Activated T-cell treated with anti-CD3 and anti-CD28 coated beads, Interleukin-2, amount 50 U/mL, for 1 hour (primary cell): ENCODE measurements around the gene SNED1.

Experiments
- DNase-seq: peaks from one replicate; pipeline ENCODE4 v3.0.0-alpha.2; 2020

The SNED1 gene

GRCh38 chr2:241030883-241031282, 32.5 kb downstream of the SNED1 start:
- no peak for DNase-seq

GRCh38 chr2:241031436-241032165, 33.2 kb downstream of the SNED1 start:
- no peak for DNase-seq

- no peak for DNase-seq
Measured at GRCh38 chr2:241033336-241033987, 35.0 kb downstream of the SNED1 start.

- DNase-seq = no peak
Measured at GRCh38 chr2:241033994-241034393, 35.6 kb downstream of the SNED1 start.

- DNase-seq = no peak
Measured at GRCh38 chr2:241034490-241035141, 36.2 kb downstream of the SNED1 start.

GRCh38 chr2:241035142-241035817, 36.9 kb downstream of the SNED1 start:
- DNase-seq = peak; percentile 81

GRCh38 chr2:241035818-241036396, 37.5 kb downstream of the SNED1 start:
- DNase-seq = no peak

GRCh38 chr2:241036397-241036963, 38.1 kb downstream of the SNED1 start:
- peak; percentile 81 for DNase-seq

- DNase-seq = no peak
Measured at GRCh38 chr2:241036964-241037421, 38.6 kb downstream of the SNED1 start.

GRCh38 chr2:241037498-241037897, 39.1 kb downstream of the SNED1 start:
- no peak for DNase-seq

GRCh38 chr2:241038374-241039180, 40.2 kb downstream of the SNED1 start:
- DNase-seq = no peak

GRCh38 chr2:241039416-241039815, 41.0 kb downstream of the SNED1 start:
- DNase-seq = no peak

- DNase-seq = no peak
Measured at GRCh38 chr2:241040081-241040803, 41.8 kb downstream of the SNED1 start.

- no peak for DNase-seq
Measured at GRCh38 chr2:241041589-241042158, 43.3 kb downstream of the SNED1 start.

GRCh38 chr2:241043581-241043980, 45.2 kb downstream of the SNED1 start:
- no peak for DNase-seq

- DNase-seq = no peak
Measured at GRCh38 chr2:241047253-241048010, 49.0 kb downstream of the SNED1 start.

GRCh38 chr2:241048149-241048948, 49.9 kb downstream of the SNED1 start:
- no peak for DNase-seq

- no peak for DNase-seq
Measured at GRCh38 chr2:241048949-241049343, 50.5 kb downstream of the SNED1 start.
